CD14-positive monocyte (primary cell): ENCODE measurements around the gene MAPK13. TPM values are rescaled to one million over a fixed set of nuclear protein-coding genes. Genes with fewer than 3 reads are reported as not detected.

Source experiments
- DNase-seq, 3 donors: peaks; one replicate each; pipeline ENCODE4 v3.0.0-alpha.2; 2011 to 2022
- H2AFZ ChIP-seq: 2 replicates; pipeline ENCODE4 v1.6.0; 2012; ENCODE audit warnings: mild to moderate bottlenecking, low read depth, low read length, inconsistent platforms; ENCODE audit not compliant: insufficient read depth, poor library complexity, severe bottlenecking
- H3K27ac ChIP-seq, 2 donors: 1 replicate in 1 of 2; 2 replicates in 1 of 2; pipeline ENCODE4 v1.5.1; 2012 to 2013; ENCODE audit warnings: low read length in 2 of 2, control low read depth in 1 of 2, inconsistent platforms in 1 of 2, low read depth in 1 of 2, mild to moderate bottlenecking in 1 of 2
- H3K27me3 ChIP-seq, 2 donors: one replicate each; pipeline versions ENCODE4 v1.6.0 to v1.6.1; 2011 to 2013; ENCODE audit warnings: low read length in 2 of 2; ENCODE audit not compliant: control insufficient read depth in 2 of 2, insufficient read depth in 2 of 2
- H3K36me3 ChIP-seq, 2 donors: replicated peaks in 1 of 2; 1 replicate in 1 of 2; 2 replicates in 1 of 2; pipeline versions ENCODE4 v1.5.1 to v1.6.1; 2012 to 2013; ENCODE audit warnings: low read length in 2 of 2, control low read depth in 1 of 2, inconsistent platforms in 1 of 2, mild to moderate bottlenecking in 1 of 2; ENCODE audit not compliant: insufficient read depth in 2 of 2, control insufficient read depth in 1 of 2
- H3K4me1 ChIP-seq, 2 donors: 1 replicate in 1 of 2; 2 replicates in 1 of 2; pipeline versions ENCODE4 v1.5.1 to v1.6.1; 2012 to 2013; ENCODE audit warnings: low read length in 2 of 2, control low read depth in 1 of 2, inconsistent platforms in 1 of 2, mild to moderate bottlenecking in 1 of 2, moderate library complexity in 1 of 2; ENCODE audit not compliant: insufficient read depth in 2 of 2, control insufficient read depth in 1 of 2
- H3K4me2 ChIP-seq: replicated peaks from 2 replicates; pipeline ENCODE3; 2012; ENCODE audit warnings: low read length, moderate library complexity, mild to moderate bottlenecking; ENCODE audit not compliant: poor library complexity, severe bottlenecking; ENCODE audit errors: extremely low read depth
- H3K4me3 ChIP-seq, 3 experiments: fragments of 200-600 bp in 1 of 3; sonication (generic) in 1 of 3; replicated peaks in 1 of 3; 1 replicate in 2 of 3; 2 replicates in 1 of 3; pipeline ENCODE4 v1.5.1; 2011 to 2013; ENCODE audit warnings: low read length in 3 of 3, mild to moderate bottlenecking in 3 of 3, control low read depth in 2 of 3, low read depth in 2 of 3, inconsistent platforms in 1 of 3, moderate library complexity in 1 of 3
- H3K79me2 ChIP-seq: 2 replicates; pipeline ENCODE4 v1.6.0; 2012; ENCODE audit warnings: mild to moderate bottlenecking, control low read depth, inconsistent platforms, low read length, moderate library complexity; ENCODE audit not compliant: insufficient read depth
- H3K9ac ChIP-seq: 2 replicates; pipeline ENCODE4 v1.6.0; 2017; ENCODE audit warnings: low read length, mild to moderate bottlenecking; ENCODE audit not compliant: insufficient read depth, poor library complexity, severe bottlenecking
- H3K9me3 ChIP-seq, 2 donors: replicated peaks in 1 of 2; 1 replicate in 1 of 2; 2 replicates in 1 of 2; pipeline versions ENCODE4 v1.5.1 to v1.6.1; 2012 to 2013; ENCODE audit warnings: low read length in 2 of 2, control low read depth in 1 of 2; ENCODE audit not compliant: control insufficient read depth in 1 of 2, insufficient read depth in 1 of 2
- H4K20me1 ChIP-seq: 2 replicates; pipeline ENCODE4 v1.6.0; 2012; ENCODE audit warnings: mild to moderate bottlenecking, low read length, control low read depth, moderate library complexity; ENCODE audit not compliant: insufficient read depth
- H3K27ac Mint-ChIP-seq, 7 donors: one replicate each; pipeline ENCODE4 v1.8.0; 2020; ENCODE audit warnings: mild to moderate bottlenecking in 7 of 7, mixed read lengths in 7 of 7, moderate library complexity in 6 of 7, inconsistent platforms in 2 of 7
- H3K27me3 Mint-ChIP-seq, 3 donors: one replicate each; pipeline ENCODE4 v1.8.0; 2021 to 2022; ENCODE audit warnings: low read depth in 3 of 3, mild to moderate bottlenecking in 3 of 3, mixed read lengths in 3 of 3, moderate library complexity in 3 of 3, inconsistent platforms in 1 of 3
- H3K36me3 Mint-ChIP-seq, 2 donors: one replicate each; pipeline ENCODE4 v1.8.0; 2020; ENCODE audit warnings: mixed read lengths in 2 of 2, inconsistent platforms in 1 of 2, mild to moderate bottlenecking in 1 of 2
- H3K4me1 Mint-ChIP-seq: one replicate; pipeline ENCODE4 v1.8.0; 2020; ENCODE audit warnings: mild to moderate bottlenecking, mixed read lengths
- H3K4me3 Mint-ChIP-seq, 2 donors: one replicate each; pipeline ENCODE4 v1.8.0; 2020; ENCODE audit warnings: mild to moderate bottlenecking in 2 of 2, mixed read lengths in 2 of 2, moderate library complexity in 1 of 2
- H3K9me3 Mint-ChIP-seq, 7 donors: one replicate each; pipeline ENCODE4 v1.8.0; 2020 to 2022; ENCODE audit warnings: mixed read lengths in 7 of 7, mild to moderate bottlenecking in 6 of 7, moderate library complexity in 6 of 7, inconsistent platforms in 2 of 7
- WGBS: methylation state at CpG from one replicate; pipeline ENCODE4 v1.1.5; 2013; ENCODE audit warnings: missing lambda C conversion rate; ENCODE audit not compliant: insufficient coverage; 5-methylcytosine and 5-hydroxymethylcytosine counted together
- intact Hi-C, 2 donors: fragments of 100-400 bp; cut with micrococcal nuclease; formaldehyde crosslinking; loops; one replicate each; pipeline versions ENCODE4 v1.15.0 to v1.15.1; 2023
- polyA plus RNA-seq, 3 donors: library from polyadenylated mRNA; depleted of rRNA in 1 of 3; unstranded in 2 of 3; stranded (reverse) in 1 of 3; fragments of 300-500 nt in 2 of 3; fragments of >200 nt in 1 of 3; fragmentation: Illumina TruSeq in 2 of 3; gene quantifications; 1 replicate in 2 of 3; 2 replicates in 1 of 3; pipeline ENCODE4 v1.2.3, GENCODE V29; 2012 to 2021
- TF ChIP-seq, protein P1 (sequence below): fragments of 200-600 bp; IDR thresholded peaks from one replicate; pipeline ENCODE4 v1.8.0; 2022; ENCODE audit warnings: antibody characterized with exemption, mild to moderate bottlenecking

MAPK13 gene
- polyA plus RNA-seq, 3 donors: 0.88 to 9.8 (median 2.4) TPM

DNA sequence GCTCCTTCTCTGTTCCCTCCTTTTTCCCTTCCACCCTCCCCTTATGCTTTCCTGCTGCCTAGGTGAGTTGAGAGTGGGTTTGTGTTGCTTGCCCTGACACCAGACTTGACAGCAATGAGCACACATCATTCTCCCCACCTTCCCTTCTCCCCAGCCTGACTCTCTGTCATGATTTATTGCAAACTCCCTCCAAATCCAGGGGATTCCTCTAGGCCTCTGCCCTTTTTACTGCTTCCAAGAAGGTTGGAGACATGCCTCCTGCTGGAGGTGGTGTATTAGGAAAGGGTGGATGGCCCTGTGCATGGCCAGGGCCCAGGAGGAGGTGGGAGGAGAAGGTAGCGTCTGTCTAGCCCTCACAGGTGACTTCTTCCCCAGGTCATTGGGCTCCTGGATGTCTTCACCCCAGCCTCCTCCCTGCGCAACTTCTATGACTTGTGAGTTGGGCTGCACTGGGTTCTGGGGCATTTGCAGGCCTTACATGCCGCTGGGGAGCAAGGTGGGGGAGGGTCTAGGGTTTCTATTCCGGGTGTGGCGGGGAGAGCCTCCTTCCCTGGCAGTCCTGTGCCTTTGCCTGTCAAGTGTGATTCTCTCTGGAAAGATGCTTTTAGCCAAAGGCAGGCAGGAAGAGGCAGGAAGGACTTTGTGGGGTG lies 2.1 kb downstream of the MAPK13 start:
- Mint-ChIP-seq H3K27ac (peak overlapping the region in 4 of 7 donors; percentile 9 to 78 (median 70)), H3K36me3 (peaks cover 24 to 28% of the 10 kb centered on the region in 2 donors), H3K9me3 (peaks cover 0 to 6% (median 1%) of the 10 kb centered on the region in 7 donors), H3K4me3 (no peak overlapping the region), H3K4me1 (peaks cover 50% of the 10 kb centered on the region), H3K27me3 (peaks cover 14 to 19% (median 16%) of the 10 kb centered on the region in 3 donors)
- H3K27ac ChIP-seq: no peak overlapping the region
- H3K4me1 ChIP-seq: peaks cover 39 to 48% of the 10 kb centered on the region in 2 donors
- H3K9me3 ChIP-seq: peaks cover 0 to 4% of the 10 kb centered on the region in 2 donors
- TF ChIP-seq, protein P1, sequence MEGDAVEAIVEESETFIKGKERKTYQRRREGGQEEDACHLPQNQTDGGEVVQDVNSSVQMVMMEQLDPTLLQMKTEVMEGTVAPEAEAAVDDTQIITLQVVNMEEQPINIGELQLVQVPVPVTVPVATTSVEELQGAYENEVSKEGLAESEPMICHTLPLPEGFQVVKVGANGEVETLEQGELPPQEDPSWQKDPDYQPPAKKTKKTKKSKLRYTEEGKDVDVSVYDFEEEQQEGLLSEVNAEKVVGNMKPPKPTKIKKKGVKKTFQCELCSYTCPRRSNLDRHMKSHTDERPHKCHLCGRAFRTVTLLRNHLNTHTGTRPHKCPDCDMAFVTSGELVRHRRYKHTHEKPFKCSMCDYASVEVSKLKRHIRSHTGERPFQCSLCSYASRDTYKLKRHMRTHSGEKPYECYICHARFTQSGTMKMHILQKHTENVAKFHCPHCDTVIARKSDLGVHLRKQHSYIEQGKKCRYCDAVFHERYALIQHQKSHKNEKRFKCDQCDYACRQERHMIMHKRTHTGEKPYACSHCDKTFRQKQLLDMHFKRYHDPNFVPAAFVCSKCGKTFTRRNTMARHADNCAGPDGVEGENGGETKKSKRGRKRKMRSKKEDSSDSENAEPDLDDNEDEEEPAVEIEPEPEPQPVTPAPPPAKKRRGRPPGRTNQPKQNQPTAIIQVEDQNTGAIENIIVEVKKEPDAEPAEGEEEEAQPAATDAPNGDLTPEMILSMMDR: no peak
- H2AFZ ChIP-seq: no peak overlapping the region
- no peaks in the 10 kb centered on the region for H3K36me3 ChIP-seq
- H4K20me1 ChIP-seq: no peaks in the 10 kb centered on the region
- DNase-seq: no peak
- no peak overlapping the region for H3K4me2 ChIP-seq
- peaks cover 0 to 5% of the 10 kb centered on the region in 2 donors for H3K27me3 ChIP-seq
- 62% methylated on average over 2 of the region's 5 CpGs for whole genome bisulfite sequencing
- no peak overlapping the region for H3K4me3 ChIP-seq
- intact Hi-C loops: no loop called here
- no peaks in the 10 kb centered on the region for H3K79me2 ChIP-seq
- H3K9ac ChIP-seq: no peak overlapping the region

DNA sequence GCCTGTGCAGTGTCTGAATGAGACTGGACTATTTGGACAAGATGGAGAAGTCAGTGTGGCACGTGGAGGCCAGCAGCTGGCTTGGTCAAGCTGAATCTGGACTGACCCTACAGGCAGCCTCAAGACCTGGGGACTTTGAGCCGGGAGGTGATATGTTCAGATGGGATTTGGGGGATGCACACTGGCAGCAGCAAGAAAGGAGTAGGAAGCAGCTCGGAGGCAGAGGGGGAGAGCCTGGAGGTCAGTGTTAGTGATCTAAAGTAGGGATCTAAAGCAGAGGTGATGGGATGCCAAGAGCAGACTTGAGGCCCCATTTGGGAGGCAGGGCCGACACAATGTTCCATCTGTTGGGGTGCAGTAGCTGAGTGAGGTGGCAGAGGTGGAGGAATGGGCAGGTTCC lies 2.8 kb downstream of the MAPK13 start:
- Histone ChIP-seq H3K36me3 (no peaks in the 10 kb centered on the region), H3K4me3 (no peak overlapping the region), H3K4me1 (peaks cover 31 to 40% of the 10 kb centered on the region in 2 donors), H3K79me2 (no peaks in the 10 kb centered on the region), H3K27ac (no peak overlapping the region), H3K27me3 (peaks cover 0 to 5% of the 10 kb centered on the region in 2 donors), H4K20me1 (no peaks in the 10 kb centered on the region), H3K9me3 (no peaks in the 10 kb centered on the region), H2AFZ (no peak overlapping the region), H3K9ac (no peak overlapping the region), H3K4me2 (no peak overlapping the region)
- Mint-ChIP-seq H3K36me3 (peaks cover 27 to 29% of the 10 kb centered on the region in 2 donors), H3K27ac (no peak overlapping the region), H3K27me3 (peaks cover 14 to 19% (median 16%) of the 10 kb centered on the region in 3 donors), H3K4me1 (peaks cover 42% of the 10 kb centered on the region), H3K9me3 (peaks cover 0 to 5% (median 0%) of the 10 kb centered on the region in 7 donors), H3K4me3 (peak overlapping the region in 1 of 2 donors; percentile 36)
- WGBS: 81% methylated on average over 3 of the region's 4 CpGs
- DNase-seq: no peak
- intact Hi-C loops: no loop called here
- TF ChIP-seq, protein P1: no peak
